BLaER1 treated with 17β-estradiol and CSF1 and Interleukin-3, amounts not matched to agents 10 nM and 100 nM (cell line): ENCODE results near the gene GNA15.
A peak's percentile ranks its signal among the peaks of the same experiment; 100 is the strongest.
"Not testable (repeated sequence)": the region's sequence is repeated elsewhere in the genome, so short reads cannot be mapped to it uniquely, and the experiment has no call there.

Experiments used
- H3K27ac ChIP-seq, 11 experiments: shearing (Covaris generic); formaldehyde crosslinking; 2 replicates each; pipeline ENCODE4 v1.8.1; 2022
- H3K27me3 ChIP-seq, 11 experiments: shearing (Covaris generic); formaldehyde crosslinking; 2 replicates each; pipeline ENCODE4 v1.8.1; 2022
- H3K36me3 ChIP-seq, 11 experiments: shearing (Covaris generic); formaldehyde crosslinking; 2 replicates each; pipeline ENCODE4 v1.8.1; 2022
- H3K4me1 ChIP-seq, 10 experiments: shearing (Covaris generic); formaldehyde crosslinking; 2 replicates each; pipeline ENCODE4 v1.8.1; 2022
- H3K4me2 ChIP-seq, 11 experiments: shearing (Covaris generic); formaldehyde crosslinking; 2 replicates each; pipeline ENCODE4 v1.8.1; 2022
- H3K4me3 ChIP-seq, 10 experiments: shearing (Covaris generic); formaldehyde crosslinking; 2 replicates each; pipeline ENCODE4 v1.8.1; 2022
- H3K9ac ChIP-seq, 11 experiments: shearing (Covaris generic); formaldehyde crosslinking; 2 replicates each; pipeline ENCODE4 v1.8.1; 2022
- H3K9me3 ChIP-seq, 11 experiments: shearing (Covaris generic); formaldehyde crosslinking; replicated peaks in 1 of 11; 2 replicates each; pipeline ENCODE4 v1.8.1; 2022
- H4K20me1 ChIP-seq, 11 experiments: shearing (Covaris generic); formaldehyde crosslinking; 2 replicates each; pipeline ENCODE4 v1.8.1; 2022
- Cebpa-rat ChIP-seq, 11 experiments: shearing (Covaris generic); IDR thresholded peaks; 2 replicates each; pipeline ENCODE4 v1.8.1; 2022

GNA15 gene, protein sequence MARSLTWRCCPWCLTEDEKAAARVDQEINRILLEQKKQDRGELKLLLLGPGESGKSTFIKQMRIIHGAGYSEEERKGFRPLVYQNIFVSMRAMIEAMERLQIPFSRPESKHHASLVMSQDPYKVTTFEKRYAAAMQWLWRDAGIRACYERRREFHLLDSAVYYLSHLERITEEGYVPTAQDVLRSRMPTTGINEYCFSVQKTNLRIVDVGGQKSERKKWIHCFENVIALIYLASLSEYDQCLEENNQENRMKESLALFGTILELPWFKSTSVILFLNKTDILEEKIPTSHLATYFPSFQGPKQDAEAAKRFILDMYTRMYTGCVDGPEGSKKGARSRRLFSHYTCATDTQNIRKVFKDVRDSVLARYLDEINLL

DNA sequence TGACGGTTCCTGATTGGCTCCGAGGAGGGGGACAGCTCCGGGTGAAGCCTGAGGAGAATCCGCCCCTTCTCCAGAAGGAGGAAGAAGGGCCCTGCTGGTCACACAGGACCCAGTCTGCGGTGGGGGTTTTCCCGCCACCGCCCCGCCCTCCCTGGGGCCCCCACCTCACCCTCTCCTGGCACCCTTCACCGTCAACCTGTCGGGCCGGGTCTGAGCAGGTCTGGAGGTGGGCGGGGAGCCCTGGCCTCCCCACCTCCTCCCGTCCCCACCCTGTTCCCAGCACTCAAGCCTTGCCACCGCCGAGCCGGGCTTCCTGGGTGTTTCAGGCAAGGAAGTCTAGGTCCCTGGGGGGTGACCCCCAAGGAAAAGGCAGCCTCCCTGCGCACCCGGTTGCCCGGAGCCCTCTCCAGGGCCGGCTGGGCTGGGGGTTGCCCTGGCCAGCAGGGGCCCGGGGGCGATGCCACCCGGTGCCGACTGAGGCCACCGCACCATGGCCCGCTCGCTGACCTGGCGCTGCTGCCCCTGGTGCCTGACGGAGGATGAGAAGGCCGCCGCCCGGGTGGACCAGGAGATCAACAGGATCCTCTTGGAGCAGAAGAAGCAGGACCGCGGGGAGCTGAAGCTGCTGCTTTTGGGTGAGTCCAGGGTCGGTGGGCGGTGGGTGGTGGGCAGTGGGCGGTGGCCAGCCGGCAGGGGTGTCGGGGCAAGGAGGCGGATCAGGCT, at the start of gene GNA15:
Gene GNA15 (plus strand): TSS at position 73 of the 723 bp plus-strand sequence. CDS start 418 bp downstream, at position 491.
- Histone ChIP-seq H3K9ac (peak within 1 kb of the TSS; percentile 95 to 100 (median 98)), H3K4me1 (peaks cover 68 to 88% (median 80%) of the 10 kb centered on the region in 10 experiments), H3K4me2 (peak within 1 kb of the TSS; percentile 81 to 97 (median 93)), H3K9me3 (peaks cover 0 to 14% (median 0%) of the 10 kb centered on the region in 11 experiments; a peak in 3 of 22 replicates), H3K36me3 (peaks cover 0 to 27% (median 16%) of the 10 kb centered on the region in 11 experiments; a peak in 14 of 22 replicates), H3K4me3 (peak within 1 kb of the TSS; percentile 83 to 100 (median 99)), H4K20me1 (no peaks in the 10 kb centered on the region; a peak in 1 of 22 replicates), H3K27ac (peak within 1 kb of the TSS; percentile 93 to 99 (median 98)), H3K27me3 (no peaks in the 10 kb centered on the region)
- no peak for TF ChIP-seq Cebpa-rat (IDR thresholded peaks at IDR 0.05)

DNA sequence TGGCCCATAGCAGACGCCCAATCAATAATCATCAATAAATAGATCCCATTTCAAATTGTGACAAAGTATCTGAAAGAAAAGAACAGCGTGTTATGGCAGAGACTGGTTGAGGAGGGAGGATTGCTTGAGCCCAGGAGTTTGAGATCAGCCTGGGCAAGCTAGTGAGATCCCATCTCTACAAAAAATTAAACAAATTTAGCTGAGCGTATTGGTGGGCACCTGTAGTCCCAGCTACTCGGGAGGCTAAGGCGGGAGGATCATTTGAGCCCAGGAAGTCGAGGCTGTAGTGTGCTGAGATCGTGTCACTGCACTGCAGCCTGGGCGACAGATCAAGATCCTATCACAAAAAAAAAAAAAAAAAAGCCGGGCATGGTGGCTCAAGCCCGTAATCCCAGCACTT, 48.1 kb upstream of the GNA15 start:
- Histone ChIP-seq H4K20me1 (no peaks in the 10 kb centered on the region), H3K9me3 (no peaks in the 10 kb centered on the region), H3K4me3 (no peak overlapping the region), H3K4me1 (0 out of 20 replicates have a peak, but pooled peaks cover 0 to 2% (median 0%) of the 10 kb centered on the region in 10 experiments), H3K4me2 (no peak overlapping the region), H3K9ac (no peak overlapping the region), H3K27me3 (no peaks in the 10 kb centered on the region), H3K36me3 (no peaks in the 10 kb centered on the region), H3K27ac (no peak overlapping the region)
- TF ChIP-seq Cebpa-rat (IDR thresholded peaks at IDR 0.05): no peak

DNA sequence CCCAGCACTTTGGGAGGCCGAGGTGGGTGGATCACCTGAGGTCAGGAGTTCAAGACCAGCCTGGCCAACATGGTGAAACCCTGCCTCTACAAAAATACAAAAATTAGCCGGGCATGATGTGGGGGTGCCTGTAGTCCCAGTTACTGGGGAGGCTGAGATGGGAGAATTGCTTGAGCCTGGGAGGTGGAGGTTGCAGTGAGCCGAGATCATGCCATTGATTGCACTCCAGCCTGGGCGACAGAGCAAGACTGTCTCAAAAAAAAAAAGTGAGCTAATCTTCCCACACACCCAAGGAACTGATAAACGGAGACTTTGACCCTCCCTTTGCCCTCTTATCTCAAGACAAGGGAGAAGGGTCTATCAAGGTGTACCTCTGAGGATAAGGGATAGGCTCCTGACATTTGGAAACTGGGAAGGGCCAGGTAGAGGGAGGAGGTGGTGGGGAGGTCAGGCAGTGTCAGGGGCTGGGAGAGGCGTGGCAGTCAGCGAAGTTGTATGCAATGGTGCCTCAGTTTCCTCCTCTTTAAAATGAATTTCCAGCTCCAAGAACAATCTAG, 46.5 kb upstream of the GNA15 start:
- H3K36me3 ChIP-seq, H4K20me1 ChIP-seq, H3K9me3 ChIP-seq, H3K4me3 ChIP-seq, H3K4me1 ChIP-seq, H3K27me3 ChIP-seq, H3K27ac ChIP-seq, H3K4me2 ChIP-seq, H3K9ac ChIP-seq: not testable (repeated sequence)

DNA sequence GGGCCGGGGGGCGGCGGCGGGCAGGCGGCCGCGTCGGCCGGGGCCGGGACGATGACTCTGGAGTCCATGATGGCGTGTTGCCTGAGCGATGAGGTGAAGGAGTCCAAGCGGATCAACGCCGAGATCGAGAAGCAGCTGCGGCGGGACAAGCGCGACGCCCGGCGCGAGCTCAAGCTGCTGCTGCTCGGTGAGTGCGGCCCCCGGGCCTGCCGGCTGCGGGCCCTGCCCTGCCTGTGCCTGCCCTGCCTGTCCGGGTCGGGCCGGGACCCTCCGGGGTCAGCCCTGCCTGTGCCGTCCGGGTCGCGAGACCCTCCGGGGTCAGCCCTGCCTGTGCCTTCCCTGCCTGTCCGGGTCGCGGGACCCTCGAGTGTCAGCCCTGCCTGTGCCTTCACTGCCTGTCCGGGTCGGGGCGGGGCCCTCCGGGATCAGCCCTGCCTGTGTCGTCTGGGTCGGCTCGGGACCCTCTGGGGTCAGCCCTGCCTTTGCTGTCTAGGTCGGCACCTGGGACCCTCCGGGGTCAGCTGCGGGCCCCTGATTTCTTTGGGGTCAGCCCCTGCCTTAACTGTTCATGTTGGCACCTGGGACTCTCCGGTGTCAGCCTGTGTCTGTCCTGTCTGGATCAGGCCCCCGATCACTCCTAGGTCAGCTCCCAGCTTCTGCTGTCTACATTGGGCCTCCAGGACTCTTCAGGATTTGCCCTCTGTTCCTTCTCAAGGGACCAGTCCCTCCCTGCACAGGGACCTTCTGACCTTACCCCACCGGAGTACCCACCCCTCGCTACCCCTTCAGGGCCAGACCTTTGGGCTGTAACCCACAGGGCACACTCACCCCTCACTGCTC, 41.0 kb upstream of the GNA15 start:
- Histone ChIP-seq H3K9me3 (no peaks in the 10 kb centered on the region), H3K4me3 (peak overlapping the region; percentile 70 to 88 (median 80)), H3K9ac (peak overlapping the region; percentile 76 to 90 (median 84)), H4K20me1 (peaks cover 51 to 53% (median 53%) of the 10 kb centered on the region in 11 experiments), H3K27ac (peak overlapping the region; percentile 39 to 67 (median 58); a peak in 20 of 22 replicates), H3K4me2 (peak overlapping the region; percentile 83 to 100 (median 100)), H3K4me1 (peaks cover 48 to 60% (median 51%) of the 10 kb centered on the region in 10 experiments), H3K27me3 (peaks cover 0 to 2% (median 0%) of the 10 kb centered on the region in 11 experiments; a peak in 2 of 22 replicates), H3K36me3 (no peaks in the 10 kb centered on the region)
- TF ChIP-seq Cebpa-rat (IDR thresholded peaks at IDR 0.05): no peak

DNA sequence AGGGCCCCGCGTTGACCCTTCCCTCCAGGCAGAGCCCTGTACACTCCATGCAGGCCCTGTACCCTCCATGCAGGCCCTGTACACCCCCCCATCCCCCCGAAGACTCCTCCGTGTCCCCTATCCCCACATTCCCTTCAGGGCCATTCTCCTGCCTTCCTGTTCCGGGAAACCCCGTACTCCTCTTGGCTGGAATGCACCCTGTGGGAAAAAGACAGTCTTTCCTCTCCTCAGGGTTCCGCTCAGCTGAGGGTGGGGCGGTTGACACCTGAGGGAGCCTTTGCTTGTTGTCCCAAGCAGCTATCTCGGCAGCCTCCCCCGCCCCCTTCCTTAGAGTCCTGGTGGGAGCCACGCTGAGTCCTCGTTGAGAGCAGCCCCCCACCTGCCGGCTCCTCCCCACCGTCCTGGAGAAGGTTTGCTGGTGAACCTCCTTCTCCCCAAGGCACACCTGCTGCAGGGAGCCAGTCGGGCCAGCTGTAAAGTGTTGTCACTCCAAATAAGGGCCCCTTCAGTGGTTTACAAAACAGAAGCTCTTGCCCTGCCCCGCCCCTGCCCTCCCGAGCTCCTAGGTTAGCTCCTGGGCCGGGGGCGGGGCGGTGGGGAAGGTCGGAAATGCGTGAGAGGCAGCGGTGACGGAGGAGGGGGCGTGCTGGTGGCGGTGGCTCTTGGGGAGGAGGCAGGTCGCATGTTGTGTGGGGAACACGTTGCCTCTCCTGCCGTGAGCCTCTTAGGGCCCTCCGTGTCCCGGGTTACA, 40.2 kb upstream of the GNA15 start:
- Histone ChIP-seq H3K9me3 (no peaks in the 10 kb centered on the region), H3K27me3 (peaks cover 0 to 10% (median 0%) of the 10 kb centered on the region in 11 experiments; a peak in 6 of 22 replicates), H3K36me3 (no peaks in the 10 kb centered on the region), H3K4me1 (peaks cover 56 to 68% (median 59%) of the 10 kb centered on the region in 10 experiments), H4K20me1 (peaks cover 59 to 61% (median 61%) of the 10 kb centered on the region in 11 experiments), H3K27ac (peak overlapping the region in 4 of 11 experiments; percentile 52 to 67 (median 60); a peak in 4 of 22 replicates), H3K9ac (peak overlapping the region; percentile 76 to 90 (median 84)), H3K4me2 (peak overlapping the region; percentile 83 to 100 (median 100)), H3K4me3 (peak overlapping the region; percentile 70 to 88 (median 80))
- TF ChIP-seq Cebpa-rat (IDR thresholded peaks at IDR 0.05): no peak

DNA sequence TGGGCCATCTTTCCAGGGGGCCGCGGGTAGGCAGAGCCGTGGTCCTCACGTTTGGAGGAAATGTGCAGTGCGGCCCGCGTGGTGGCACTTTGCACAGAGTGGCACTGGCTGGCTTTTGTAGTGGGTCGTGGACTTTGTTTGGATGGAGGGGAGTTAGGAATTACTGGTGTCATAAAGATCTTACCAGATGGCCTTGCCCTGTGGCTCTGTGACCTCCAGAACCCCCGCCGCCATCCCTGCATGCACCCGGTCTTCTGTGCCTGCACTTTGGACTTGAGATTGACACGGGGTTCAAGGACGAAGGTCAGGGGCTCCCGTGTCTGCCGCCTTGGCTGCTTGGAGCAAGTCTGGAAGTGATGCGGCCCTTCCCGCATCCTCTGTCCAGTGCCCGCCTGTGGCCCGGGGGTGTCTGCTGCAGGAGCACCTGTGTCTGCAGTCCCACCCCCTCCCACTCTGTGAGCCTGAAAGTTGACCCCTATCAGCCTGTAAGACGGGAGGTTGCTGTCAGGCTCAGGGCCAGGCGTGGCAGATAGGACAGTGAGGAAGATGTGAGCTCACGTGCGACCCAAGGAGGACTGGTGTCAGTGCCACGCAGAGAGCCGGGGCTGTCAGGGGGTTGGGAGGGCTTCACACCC, 39.4 kb upstream of the GNA15 start:
- Histone ChIP-seq H3K27me3 (peaks cover 0 to 18% (median 0%) of the 10 kb centered on the region in 11 experiments; a peak in 6 of 22 replicates), H3K4me3 (peak overlapping the region; percentile 70 to 88 (median 80)), H3K4me2 (peak overlapping the region; percentile 83 to 100 (median 100)), H3K36me3 (no peaks in the 10 kb centered on the region), H3K9ac (peak overlapping the region; percentile 76 to 90 (median 84); a peak in 20 of 22 replicates), H4K20me1 (peaks cover 66 to 69% (median 68%) of the 10 kb centered on the region in 11 experiments), H3K9me3 (no peaks in the 10 kb centered on the region), H3K27ac (no peak overlapping the region; a peak in 1 of 22 replicates), H3K4me1 (peaks cover 60 to 76% (median 67%) of the 10 kb centered on the region in 10 experiments)
- TF ChIP-seq Cebpa-rat (IDR thresholded peaks at IDR 0.05): no peak

DNA sequence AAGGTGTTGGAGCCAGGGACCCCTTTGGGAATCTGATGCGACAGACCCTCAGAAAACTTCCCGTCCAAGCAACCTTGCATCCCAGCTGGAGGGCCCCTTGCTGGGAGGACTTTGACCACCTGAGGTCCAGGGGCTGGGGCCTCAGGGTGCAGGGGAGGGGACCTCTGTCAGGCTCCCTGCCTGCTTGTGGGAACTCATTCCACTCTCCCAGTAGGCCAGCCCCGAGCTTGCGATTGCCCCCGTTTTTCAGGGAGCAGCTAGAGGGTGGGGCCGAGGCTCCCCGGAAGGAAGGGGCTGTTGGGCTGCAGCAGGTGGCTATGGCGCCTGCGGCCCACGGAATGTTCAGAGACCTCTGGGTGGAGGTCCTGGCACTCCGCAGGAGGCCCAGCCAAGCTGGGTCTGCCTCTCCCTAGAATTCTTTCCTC, 38.9 kb upstream of the GNA15 start:
- H4K20me1 ChIP-seq: peaks cover 72 to 74% (median 74%) of the 10 kb centered on the region in 11 experiments
- 0 out of 22 replicates have a peak overlapping the region, but pooled peaks of 1 of the 11 experiments have one; percentile 76 for H3K27ac ChIP-seq
- H3K4me3 ChIP-seq: peak overlapping the region in 7 of 10 experiments; percentile 1 to 88 (median 70); a peak in 9 of 20 replicates
- H3K9ac ChIP-seq: peak overlapping the region in 8 of 11 experiments; percentile 13 to 85 (median 84); a peak in 10 of 22 replicates
- TF ChIP-seq Cebpa-rat (IDR thresholded peaks at IDR 0.05): no peak
- no peaks in the 10 kb centered on the region for H3K9me3 ChIP-seq
- no peaks in the 10 kb centered on the region for H3K36me3 ChIP-seq
- peak overlapping the region; percentile 83 to 100 (median 100) for H3K4me2 ChIP-seq
- H3K27me3 ChIP-seq: peaks cover 0 to 20% (median 0%) of the 10 kb centered on the region in 11 experiments; a peak in 6 of 22 replicates
- H3K4me1 ChIP-seq: peaks cover 60 to 81% (median 72%) of the 10 kb centered on the region in 10 experiments
